ENCODE results near the gene SIN3A.
"Not testable (repeated sequence)": the region's sequence is repeated elsewhere in the genome, so short reads cannot be mapped to it uniquely, and the experiment has no call there.

SIN3A gene

GRCh38 chr15:75450307-75451201 is 936 bp downstream of the SIN3A start:
- DNase-seq (ENCODE audit: low read depth in 2 of 2) = peak; percentile 91 to 95

DNA sequence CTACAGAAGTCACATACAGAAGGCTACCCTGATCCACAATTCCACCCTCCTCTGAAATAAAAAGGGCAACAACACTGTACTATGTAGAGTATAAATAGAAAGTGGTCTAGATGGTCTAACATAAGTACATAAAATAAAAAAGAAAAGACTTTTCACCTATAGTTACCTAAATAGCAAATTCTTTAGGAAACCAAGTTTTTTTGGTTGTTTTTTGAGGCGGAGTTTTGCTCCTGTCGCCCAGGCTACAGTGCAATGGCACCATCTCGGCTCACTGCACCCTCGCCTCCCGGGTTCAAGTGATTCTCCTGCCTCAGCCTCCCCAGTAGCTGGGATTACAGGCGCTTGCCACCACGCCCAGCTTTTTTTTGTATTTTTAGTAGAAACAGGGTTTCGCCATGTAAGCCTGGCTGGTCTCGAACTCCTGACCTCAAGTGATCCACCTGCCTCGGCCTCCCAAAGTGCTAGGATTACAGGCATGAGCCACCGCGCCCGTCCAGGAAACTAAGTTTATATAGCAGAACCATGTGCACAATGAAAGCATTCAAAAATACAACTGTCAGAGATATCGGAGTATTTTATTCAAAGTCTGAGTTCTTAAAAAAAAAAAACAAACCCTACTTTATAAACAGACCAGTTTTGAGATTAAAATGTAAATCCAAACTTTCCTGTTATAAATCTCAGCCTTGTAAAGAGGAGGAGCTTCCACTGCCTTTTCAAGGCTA is 1.7 kb downstream of the SIN3A start:
- no peak for DNase-seq (ENCODE audit: low read depth in 2 of 2)

DNA sequence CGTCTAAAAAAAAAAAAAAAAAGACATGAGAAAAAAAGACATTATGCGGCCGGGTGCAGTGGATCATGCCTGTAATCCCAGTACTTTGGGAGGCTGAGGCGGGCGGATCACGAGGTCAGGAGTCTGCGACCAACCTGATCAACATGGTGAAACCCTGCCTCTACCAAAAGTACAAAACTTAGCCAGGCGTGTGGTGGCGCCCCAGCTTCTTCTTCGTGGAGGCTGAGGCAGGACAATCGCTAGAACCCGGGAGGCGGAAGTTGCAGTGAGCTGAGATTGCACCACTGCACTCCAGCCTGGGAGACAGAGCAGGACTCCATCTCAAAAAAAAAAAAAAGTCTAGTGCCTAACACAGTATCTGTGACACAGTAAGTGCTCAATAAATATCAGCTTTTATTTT is 3.3 kb downstream of the SIN3A start:
- DNase-seq (ENCODE audit: low read depth in 2 of 2) = not testable (repeated sequence)

DNA sequence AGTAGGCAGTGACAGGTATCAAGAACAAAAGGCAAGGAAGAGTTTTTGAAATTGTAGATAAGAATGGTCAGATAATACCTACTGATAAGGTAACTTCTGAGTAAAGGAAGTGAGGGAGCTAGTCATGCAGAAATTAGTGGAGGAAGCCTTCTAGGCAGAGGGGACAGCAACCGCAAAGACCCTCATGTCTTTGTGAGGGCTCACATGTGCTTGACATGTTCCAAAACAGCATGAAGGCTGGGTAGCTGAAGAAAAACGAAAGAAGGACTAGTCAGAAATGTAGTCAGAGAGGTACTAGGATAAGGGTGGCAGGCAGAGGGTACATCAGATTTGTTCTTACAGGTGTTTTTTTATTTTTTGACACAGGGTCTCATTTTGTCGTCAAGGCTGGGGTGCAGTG is 5.3 kb downstream of the SIN3A start:
- DNase-seq (ENCODE audit: low read depth in 2 of 2) = no peak

GRCh38 chr15:75445324-75445723 is 6.2 kb downstream of the SIN3A start:
- DNase-seq (ENCODE audit: low read depth in 2 of 2) = not testable (repeated sequence)

- not testable (repeated sequence) for DNase-seq (ENCODE audit: low read depth in 2 of 2)
These were observed 7.5 kb downstream of the SIN3A start for GRCh38 chr15:75443972-75444453.

DNA sequence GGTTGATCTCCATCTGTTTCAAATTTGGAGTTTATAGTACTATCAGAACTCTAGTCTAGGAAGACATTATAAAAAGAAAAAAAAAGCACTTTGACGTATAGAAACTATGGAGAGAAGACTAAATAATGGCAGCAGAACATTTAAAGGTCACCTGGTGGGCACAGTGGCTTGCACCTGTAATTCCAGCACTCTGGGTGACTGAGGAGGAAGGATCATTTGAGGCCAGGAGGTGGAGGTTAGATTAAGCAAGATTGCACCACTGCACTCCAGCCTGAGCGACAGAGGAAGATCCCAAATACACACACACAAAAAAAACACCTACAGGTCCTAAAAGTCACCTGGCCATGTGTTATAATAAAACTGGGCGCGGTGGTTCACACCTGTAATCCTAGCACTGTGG is 13.8 kb downstream of the SIN3A start:
- no peak for DNase-seq (ENCODE audit: low read depth in 2 of 2)

GRCh38 chr15:75436881-75437280 is 14.6 kb downstream of the SIN3A start:
- no peak for DNase-seq (ENCODE audit: low read depth in 2 of 2)

DNA sequence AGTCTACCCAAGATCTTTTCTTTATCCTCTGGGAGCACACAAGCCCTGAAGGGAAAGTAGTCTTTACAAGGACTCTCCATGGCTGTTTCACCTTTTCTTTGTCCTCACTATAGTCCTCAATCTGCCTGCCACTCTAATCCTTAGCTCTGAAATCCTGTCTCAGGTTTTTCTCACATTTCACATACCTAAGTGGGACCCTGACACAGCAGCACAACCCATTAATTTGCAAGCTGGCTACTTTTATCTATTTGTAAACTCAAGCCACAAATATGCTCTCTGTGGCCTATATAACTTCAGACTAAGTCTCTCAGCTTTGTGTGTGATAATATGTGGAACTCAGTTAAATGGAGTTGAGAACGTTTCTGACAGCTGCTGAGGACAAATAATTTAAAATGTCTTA is 19.8 kb downstream of the SIN3A start:
- no peak for DNase-seq (ENCODE audit: low read depth in 2 of 2)

DNA sequence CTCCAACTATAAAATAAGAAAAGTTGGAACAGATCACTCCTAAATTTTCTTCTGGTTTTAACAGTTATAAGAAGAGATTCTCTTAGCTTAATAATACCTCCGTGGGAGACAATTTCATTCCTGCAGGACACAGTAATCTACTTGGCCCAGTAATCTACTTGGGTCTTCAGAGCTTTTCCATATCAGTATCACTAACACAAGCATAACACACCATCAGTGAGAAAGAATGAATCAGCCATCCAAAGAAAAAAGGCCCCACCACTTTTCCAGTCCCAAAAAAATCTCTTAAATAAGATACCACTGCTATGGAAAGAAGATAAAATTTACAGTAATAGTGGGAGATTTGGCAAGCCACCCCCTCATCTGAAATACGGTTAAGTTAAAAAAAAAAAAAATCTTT is 20.2 kb downstream of the SIN3A start:
- no peak for DNase-seq (ENCODE audit: low read depth in 2 of 2)

- no peak for DNase-seq (ENCODE audit: low read depth in 2 of 2)
These were observed 21.2 kb downstream of the SIN3A start for GRCh38 chr15:75430259-75430658.

- no peak for DNase-seq (ENCODE audit: low read depth in 2 of 2)
These were observed 23.3 kb downstream of the SIN3A start for GRCh38 chr15:75428152-75428551.

DNA sequence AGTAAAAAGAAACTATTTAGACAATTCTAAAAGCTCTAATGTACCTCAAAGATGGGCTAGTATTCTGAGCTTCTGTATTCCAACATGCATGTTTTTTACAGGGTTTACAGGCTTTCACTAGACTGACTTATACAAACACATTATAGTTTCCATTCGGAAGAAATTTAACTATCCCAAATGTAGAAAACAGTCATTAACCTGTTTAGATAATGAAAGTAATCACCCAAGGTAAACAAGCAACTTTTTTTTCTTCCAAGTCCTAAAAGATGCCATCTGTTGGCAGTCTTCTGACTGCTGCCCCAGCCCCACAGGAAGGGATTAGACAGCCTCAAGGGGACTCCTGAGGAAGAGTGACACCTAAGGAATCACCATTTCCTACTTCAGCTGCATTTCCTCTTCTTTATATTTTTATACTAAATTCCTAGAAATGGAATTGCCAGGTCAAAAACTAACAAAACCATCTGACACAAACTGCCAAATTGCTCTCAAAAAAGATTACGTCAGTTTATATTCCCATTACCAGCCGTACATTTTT is 25.5 kb downstream of the SIN3A start:
- no peak for DNase-seq (ENCODE audit: low read depth in 2 of 2)

- no peak for DNase-seq (ENCODE audit: low read depth in 2 of 2)
These were observed 28.9 kb downstream of the SIN3A start for GRCh38 chr15:75422554-75422953.

DNA sequence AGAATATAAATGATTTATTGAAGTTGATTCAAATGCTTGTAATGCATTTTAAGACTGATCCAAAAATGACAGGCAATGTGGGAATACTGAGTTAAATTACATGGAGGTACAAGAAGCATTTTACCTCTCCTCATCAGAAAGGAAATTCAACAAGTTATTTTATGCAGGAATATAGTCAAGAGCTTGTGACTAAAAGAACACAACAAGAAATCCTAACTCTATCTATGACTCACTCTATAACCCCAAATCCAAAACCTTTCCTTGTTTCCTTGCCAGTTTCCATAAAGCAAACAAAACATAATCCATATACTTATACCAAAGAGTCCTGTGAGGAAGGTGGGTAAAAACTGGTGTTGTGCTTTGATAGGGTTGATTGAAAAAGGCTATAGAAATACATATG is 30.8 kb downstream of the SIN3A start:
- no peak for DNase-seq (ENCODE audit: low read depth in 2 of 2)

GRCh38 chr15:75416584-75416983 is 34.9 kb downstream of the SIN3A start:
- no peak for DNase-seq (ENCODE audit: low read depth in 2 of 2)

- no peak for DNase-seq (ENCODE audit: low read depth in 2 of 2)
These were observed 41.3 kb downstream of the SIN3A start for GRCh38 chr15:75410196-75410595.

GRCh38 chr15:75407083-75407482 is 44.4 kb downstream of the SIN3A start:
- no peak for DNase-seq (ENCODE audit: low read depth in 2 of 2)

GRCh38 chr15:75403892-75404291 is 47.6 kb downstream of the SIN3A start:
- DNase-seq (ENCODE audit: low read depth in 2 of 2) = no peak

GRCh38 chr15:75397494-75397893 is 54.0 kb downstream of the SIN3A start:
- no peak for DNase-seq (ENCODE audit: low read depth in 2 of 2)

DNA sequence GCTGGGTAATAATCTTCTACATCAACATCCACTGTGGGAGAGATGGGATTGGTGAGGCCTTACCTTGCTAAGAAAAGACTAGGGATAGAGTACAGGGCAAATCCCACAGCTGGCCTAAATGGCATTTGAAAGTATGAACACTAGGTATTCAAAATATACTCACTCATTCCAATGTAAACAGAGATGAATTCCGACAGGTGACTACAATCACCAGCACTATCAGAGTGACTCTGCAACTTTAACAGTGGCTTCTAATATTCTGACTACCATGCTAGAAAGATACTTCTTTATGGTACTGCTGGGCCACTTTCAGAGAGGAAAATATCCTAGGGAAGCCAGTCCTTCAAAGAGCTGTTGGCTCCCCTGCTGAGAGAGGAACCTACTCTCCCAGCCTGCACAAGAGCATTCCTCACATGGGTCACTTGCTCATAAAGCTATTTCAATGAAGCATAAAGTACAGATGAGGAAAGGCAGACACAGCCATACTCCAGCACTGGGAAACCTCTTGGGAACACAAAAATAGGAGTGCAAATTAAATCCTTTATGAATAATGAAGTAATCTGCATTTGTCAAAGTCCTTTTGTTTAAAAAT is 61.6 kb downstream of the SIN3A start:
- no peak for DNase-seq (ENCODE audit: low read depth in 2 of 2)

- DNase-seq (ENCODE audit: low read depth in 2 of 2) = not testable (repeated sequence)
These were observed 67.5 kb downstream of the SIN3A start for GRCh38 chr15:75383986-75384385.
